HG03039 (cell line): ENCODE measurements around the gene ANKRD65.
"Not testable (repeated sequence)": the region's sequence is repeated elsewhere in the genome, so short reads cannot be mapped to it uniquely, and the experiment has no call there.

ENCODE experiments used
- ATAC-seq: cut with Tn5 transposase; IDR thresholded peaks from one replicate; pipeline ENCODE4 v1.9.1; 2021; ENCODE audit warnings: mild to moderate bottlenecking, moderate library complexity; ENCODE audit not compliant: unreplicated experiment

ANKRD65 gene

DNA sequence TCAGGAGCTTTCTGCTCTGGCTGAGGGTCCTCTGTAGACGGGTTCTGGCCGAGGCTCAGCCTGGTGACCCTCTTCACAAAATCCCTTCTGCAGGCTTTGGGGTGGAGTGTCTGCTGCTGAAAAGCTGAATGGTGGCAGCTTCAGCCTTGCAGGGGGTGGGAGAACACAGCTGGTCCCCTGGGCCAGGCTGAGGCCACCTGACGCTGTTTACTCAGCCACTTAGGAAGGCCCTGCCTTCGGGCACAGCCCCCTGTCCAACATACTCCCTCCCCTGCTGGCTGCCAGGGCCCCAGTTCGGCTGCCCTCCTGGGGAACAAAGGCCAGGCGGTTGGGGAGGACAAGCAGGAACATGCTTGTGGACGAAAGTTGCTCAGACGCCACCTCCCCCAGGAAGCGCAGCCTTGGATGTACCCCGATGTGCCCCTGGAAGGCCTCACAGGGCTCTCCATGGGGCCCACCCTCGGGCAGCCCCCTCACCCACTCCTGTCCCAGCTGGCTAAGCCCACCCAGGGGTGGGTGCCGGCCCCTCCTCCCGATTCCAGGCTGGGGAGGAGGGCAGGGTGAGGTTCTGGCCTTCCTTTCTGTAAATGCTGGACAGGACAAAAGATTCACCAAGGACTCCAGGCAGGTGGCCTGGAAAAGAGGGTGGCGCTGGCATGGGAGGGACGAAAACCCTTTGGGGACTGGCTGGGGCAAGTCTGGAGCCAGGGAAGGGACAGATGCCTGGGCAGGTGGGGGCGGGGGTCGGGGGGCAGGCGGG is at the start of gene ANKRD65:
ANKRD65 (minus strand) TSS at position 130 of the 760 bp plus-strand sequence. CDS start 271 bp downstream, outside the sequence.
- ATAC-seq = no peak

DNA sequence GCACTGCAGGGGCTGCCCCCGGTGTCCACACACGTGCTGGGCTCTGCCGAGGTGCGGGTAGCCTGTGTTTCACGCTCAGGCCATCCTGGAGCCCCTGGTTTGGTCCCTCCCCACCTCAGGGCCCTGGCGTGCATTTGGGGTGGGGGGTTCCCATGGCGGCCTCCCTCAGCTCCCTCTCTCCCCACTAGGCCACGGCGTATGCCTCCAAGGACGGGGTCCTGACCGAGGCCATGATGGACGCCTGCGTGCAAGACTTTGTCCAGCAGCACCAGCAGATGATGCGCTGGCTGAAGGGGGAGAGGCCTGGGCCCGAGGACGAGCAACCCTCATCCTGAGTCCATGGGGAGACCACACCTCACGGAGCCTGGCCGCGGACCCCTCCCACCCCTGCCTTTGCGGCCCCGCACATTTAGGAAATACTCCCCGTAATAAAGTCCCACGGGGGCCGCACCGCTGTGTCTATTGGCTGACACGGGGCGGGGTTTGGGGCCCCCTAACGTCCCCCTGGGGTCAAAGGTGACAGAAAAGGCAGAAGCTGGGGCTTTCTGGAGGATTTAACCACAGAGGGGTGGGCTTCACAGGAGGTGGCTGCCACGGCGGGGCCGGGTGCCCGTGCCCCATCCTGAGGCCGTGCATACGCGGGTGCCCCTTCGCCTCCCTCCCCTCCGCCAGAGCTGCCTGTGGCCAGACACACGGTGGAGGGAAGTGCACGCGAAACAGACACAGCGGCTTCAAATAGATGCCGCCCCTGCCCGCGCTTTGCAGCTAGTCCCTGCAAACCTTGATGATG is 47.3 kb upstream of the ANKRD65 start:
- ATAC-seq = not testable (repeated sequence)

DNA sequence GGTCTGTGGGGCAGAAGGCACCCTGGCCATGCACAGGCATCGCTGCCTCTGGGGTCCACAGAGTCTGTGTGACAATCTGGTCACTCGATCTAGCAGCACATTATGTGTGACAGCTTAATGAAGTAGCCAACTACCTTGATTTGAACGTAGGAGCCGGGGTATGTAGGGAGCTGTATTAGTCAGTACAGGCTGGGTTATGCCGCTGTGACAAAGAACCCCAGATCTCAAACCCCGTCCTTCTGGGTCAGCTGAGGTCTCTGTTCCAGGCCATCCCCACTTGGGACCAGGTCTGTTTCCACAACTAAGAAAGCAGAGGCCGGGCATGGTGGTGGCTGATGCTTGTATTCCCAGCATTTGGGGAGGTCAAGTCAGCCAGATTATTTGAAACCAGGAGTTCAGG is 42.2 kb upstream of the ANKRD65 start:
- ATAC-seq = no peak

DNA sequence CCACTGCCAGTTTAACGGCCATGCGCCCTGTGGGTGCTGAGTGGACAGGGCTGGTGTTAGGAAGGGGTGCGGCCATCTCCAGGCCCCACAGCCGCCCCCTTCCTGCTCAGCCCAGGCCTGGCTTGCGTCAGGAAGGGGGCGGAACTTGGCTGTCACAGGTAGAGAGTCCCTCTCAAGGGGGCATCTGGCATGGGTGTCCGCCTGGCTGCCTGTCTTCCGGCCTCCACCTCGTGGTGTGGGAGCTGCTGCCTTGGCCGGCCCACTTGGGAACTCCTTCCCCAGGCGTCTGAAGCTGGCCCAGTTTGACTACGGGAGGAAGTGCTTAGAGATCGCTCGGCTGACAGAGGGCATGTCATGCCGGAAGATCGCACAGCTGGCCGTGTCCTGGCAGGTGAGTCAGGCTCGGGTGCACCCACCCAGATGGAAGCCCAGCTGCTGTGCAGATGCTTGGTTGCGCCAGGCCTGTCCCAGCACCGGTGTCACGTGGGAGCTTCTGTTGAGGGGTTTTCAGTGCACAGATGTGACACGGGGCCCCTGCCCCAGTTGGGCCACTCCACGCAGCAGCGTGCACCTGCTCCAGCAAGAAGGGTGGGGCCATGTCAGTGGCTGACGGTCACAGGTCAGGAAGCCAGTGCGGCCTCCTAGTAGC is 41.4 kb upstream of the ANKRD65 start:
- ATAC-seq = no peak

DNA sequence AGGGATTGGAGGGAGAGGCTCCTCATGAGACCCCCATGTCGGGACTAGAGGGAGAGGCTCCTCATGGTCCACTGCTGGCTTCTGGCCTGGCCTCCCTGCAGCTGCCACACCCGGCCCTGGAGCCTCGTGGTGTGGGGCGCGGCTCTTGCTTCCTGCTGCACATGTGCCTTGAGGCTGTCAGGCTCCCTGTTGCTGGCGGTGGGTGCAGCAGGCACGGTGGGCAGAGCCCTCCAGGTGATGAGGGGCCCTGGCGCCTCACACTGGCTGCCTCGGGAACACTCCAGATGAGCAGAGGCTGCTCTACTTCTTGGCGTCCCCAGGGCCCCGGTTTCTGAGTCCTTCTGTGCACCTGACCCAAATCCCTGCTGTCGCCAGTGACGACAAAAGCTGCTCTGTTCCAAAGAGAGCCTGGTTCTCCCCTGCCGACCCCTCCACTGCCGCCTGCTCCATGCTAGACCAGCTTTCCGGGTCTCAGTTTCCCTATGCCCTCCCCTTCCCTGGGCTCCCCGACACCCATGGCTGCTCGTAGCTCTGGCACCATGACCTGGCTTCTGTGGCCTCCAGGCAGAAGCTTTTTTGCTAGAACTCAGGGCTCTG is 40.7 kb upstream of the ANKRD65 start:
- ATAC-seq = no peak

DNA sequence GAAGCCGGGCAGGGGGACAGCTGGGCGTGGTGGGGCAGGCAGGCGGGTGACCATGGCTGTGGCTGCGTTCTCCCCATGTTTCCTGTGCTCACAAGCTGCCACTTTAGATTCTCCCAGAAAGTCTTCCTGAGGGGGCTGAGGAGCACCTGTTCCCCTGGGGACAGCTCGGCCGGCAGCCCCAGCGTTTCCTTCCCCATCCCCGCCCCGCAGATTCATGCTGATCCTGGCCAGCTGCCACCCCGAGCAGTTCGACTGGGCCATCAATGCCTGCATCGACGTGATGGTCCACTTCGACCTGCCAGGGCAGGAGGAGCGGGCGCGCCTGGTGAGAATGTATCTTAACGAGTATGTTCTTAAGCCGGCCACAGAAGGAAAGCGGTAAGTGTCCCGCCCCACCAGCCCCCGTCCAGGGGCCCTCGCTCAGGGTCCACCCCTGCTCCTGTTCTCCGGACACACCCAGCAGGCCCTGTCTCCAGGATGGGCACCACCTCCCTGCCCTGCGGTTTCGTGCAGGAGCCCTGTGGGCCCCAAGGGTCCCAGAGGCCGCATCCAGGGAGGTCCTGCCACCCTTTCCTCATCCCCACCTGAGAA is 39.6 kb upstream of the ANKRD65 start:
- no peak for ATAC-seq

DNA sequence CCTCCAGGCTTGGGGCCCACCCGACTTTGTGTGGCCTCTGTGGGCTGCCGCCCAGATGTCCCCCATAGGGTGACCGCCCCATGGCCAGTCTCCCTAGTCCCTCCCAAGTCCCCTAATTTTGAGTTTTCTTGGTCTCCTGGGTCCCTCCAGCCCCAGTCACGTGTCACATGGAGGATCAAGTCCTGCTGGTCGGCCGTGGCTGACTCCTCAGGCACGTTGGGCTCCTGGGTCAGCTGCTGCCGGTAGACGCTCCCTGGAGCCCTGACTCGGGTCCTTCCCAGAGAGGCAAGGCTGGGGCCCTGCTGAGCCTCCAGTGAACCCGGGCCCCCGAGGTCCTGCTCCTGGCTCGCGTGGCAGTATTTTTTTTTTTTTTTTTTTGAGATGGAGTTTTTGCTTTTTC is 38.6 kb upstream of the ANKRD65 start:
- ATAC-seq = not testable (repeated sequence)

DNA sequence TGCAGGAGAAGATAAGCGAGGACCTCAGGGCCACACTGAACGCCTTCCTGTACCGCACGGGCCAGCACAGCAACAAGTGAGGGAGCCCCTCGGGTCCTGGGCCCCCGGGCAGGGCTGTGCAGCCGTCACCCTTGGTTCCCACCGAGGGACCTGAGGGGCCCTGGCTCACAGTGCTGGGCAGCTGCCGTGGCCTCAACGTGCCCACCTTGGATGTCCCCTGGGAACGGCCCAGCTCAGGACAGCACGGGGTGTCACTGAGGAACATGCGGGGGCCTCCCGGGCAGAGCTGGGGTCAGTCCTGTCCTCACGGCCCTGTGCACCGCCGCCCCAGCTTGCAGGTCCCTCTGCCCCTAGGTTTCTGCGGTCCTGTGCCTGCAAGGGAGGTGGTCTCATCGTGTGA is 38.1 kb upstream of the ANKRD65 start:
- ATAC-seq = not testable (repeated sequence)

DNA sequence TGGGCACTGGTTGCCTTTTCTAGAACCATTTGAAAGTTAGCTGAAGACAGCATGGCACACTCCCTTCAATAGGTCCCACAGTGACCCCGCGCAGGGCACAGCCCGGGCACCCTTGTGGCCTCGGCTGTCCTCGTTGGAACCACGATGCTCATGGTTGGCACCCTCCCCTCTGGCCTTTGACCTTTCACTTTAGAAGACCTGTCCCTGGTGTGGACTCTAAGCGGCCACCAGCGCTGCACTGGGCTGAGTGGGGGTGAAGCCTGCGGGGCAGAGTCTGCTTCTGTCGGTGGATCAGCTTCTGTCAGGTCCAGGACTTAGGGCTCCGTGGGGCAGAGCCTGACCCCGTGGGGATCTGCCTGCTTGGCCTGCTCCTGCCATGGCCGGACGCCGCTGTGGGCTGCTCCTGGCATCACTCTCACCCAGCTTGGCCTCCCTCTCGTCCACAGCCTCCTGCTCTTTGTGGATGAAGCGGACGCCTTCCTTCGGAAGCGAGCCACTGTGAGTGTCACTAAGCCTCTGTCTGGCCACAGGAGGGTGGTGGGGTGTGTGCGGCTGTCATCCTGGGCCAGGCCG is 35.7 kb upstream of the ANKRD65 start:
- not testable (repeated sequence) for ATAC-seq

DNA sequence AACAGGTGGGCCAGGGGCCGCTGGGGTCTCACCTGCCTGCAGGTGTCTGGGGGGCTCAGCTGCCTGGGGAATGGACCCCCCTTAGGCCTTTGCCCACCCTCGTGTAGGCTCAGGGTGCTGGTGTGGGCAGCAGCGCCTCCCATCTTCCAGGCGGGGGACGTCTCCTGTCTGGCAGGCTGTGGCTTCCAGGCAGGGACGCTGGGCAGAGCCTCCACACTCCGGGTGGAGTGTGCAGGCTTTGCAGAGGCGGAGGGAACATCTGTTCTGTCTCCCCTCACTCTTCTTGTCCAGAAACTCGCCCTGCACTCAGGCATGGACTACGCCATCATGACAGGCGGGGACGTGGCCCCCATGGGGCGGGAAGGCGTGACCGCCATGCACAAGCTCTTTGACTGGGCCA is 34.9 kb upstream of the ANKRD65 start:
- not testable (repeated sequence) for ATAC-seq

DNA sequence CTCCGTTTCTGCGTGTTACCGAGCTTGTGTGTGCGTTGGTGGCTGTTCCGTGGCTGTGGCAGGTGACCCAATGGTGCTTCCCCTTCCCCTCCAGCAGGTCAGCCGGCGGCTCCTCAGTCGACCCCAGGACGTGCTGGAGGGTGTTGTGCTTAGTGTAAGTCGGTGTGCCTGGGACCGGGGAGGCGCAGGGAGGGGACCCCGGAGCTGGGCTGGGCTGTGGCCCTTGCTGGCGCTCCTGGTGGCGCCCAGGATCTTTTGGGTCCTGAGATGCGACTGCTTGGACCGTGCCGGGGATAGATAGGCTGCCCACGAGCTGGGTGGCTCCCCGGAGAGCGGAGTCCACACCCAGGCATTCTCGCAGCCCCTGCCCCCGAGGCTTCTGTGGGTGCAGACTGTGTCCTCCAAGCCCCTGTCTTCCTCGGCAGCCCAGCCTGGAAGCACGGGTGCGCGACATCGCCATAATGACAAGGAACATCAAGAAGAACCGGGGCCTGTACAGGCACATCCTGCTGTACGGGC is 34.3 kb upstream of the ANKRD65 start:
- ATAC-seq = no peak

DNA sequence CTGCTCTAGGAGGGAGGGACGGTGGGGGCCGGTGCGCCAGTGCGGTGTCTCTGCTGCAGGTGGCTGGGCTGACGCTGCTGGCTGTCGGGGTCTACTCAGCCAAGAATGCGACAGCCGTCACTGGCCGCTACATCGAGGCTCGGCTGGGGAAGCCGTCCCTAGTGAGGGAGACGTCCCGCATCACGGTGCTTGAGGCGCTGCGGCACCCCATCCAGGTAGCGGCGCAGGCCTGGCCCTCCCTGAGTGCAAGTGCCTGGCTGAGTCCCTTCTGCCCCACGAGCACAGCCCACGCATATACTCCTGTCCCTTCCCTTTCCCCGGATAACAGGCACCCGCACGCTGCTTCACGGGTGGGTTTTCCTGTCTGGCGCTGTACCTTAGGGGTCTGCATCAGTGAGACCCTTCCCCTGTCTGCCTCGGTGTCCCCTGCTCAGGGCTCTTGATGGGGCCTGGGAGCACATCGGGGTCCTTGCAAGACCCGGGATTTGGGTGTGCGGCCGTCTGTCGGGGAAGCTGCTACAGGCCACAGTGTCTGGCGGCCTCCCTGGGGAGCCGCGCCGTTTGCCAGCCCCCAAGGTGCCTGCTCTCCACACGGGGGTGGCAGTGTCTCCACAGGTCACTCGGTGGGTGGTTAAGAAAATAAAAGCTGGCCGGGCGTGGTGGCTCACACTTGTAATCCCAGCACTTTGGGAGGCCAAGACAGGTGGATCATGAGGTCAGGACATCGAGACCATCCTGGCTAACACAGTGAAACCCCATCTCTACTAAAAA is 33.4 kb upstream of the ANKRD65 start:
- not testable (repeated sequence) for ATAC-seq

DNA sequence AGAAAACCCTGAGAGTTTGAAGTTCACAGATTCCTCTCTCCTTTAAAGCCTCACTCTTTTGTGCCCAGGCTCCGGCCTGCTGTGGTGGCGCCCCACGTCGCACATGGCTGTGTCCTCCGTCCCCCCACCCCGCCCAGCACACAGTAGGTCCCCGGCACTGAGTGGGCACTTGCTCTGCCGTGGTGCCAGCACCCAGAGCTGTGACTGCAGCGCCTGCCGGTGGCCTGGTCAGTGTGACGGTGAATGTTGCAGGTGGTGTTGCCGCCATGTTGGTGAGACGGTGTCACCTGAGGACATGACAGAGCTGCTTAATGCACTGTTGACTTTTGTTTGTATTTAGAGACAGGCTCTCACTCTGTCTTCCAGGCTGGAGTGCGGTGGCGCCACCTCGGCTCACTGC is 31.8 kb upstream of the ANKRD65 start:
- ATAC-seq = no peak

DNA sequence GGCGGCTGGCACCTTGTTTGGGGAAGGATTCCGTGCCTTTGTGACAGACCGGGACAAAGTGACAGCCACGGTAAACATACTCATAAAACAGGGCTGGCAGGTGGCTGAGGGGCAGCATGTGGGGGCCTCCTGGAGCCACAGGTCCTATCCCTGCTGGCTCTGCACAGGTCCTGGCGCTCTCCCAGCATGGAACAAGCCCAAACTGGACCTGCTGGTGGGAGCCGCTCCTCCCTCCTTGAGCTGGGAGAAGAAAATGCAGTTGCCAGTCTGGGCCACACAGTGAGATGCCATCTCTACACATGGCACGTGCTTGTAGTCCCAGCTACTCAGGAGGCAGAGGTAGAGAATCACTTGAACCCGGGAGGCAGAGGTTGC is 31.3 kb upstream of the ANKRD65 start:
- ATAC-seq = not testable (repeated sequence)

DNA sequence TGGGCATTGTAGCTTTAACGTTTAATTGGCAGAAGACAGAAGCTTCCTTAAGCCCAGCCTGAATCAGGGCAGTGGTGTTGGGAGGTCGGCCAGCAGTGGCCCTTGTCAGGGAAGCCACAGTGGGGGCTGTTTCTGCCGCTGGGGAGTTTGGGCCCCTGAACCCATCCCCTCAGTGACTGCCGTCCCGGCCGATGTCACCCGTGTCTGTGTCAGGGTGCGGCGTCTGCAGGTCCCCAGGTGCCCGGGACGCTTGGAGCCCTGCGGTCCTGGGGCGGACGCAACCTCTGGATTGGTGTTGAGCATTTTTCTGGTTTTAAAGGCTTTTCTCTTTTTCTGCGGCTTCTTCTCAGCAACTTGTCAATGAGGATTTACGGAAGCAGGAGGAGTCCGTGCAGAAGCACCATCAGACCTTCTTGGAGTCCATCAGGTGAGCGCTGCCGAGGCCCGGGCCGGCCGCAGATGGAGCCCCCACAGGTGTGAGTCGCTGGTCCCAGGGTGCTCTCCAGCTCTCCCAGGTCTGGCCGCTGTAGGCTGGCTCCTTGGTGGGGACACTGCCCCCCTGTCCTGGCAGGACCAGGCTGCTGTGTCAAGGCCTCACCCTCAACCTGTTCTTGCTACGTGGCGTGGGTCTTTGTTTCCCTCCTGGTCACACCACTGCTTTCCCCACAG is 30.8 kb upstream of the ANKRD65 start:
- no peak for ATAC-seq

DNA sequence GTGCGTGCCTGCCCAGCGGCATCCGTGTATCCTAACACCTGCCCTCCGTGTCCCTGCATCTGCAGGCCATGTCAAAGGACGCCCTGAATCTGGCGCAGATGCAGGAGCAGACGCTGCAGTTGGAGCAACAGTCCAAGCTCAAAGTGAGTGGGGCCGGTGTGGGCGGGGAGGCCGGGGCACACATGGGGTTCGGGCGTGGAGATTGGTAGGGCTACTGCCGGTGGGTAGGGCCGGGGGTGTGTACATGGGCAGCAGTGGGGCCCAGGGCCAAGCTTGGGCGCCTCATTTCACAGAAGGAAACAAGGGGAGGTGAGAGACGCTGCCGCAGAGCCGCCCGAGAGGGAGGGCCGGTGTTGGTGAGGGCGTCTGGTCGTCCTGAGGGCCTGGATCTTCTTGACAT is 29.5 kb upstream of the ANKRD65 start:
- not testable (repeated sequence) for ATAC-seq

DNA sequence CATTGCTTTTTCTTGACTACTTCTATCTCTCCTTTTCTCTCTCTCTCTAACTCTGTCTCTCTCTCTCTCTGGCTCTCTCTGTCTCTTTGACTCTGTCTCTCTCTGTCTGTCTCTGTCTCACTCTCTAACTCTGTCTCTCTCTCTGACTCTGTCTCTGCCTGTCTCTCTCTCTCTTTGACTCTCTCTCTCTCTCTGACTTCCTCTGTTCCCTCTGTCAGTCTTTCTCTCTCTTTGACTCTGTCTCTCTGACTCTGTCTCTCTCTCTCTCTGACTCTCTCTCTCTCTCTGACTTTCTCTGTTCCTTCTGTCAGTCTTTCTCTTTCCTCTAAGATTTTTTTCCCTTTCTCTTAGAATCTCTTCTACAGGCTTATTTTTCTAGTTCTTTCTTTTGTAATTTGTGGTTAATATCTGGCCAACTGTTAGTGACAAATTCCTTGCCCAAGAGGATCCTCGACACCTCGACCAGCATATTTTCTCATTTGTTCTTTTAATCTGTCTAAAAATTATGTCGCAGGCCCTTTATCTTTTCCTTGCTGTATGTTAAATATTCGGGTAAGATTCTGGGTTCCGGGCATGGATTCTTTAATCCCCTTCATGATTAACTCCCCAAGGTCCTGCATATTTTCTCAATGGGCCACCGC is 28.1 kb upstream of the ANKRD65 start, which contains the start of gene ATAD3C:
ATAD3C (plus strand) TSS at position 591 of the 641 bp plus-strand sequence. CDS start 995 bp downstream, outside the sequence.
- no peak for ATAC-seq

DNA sequence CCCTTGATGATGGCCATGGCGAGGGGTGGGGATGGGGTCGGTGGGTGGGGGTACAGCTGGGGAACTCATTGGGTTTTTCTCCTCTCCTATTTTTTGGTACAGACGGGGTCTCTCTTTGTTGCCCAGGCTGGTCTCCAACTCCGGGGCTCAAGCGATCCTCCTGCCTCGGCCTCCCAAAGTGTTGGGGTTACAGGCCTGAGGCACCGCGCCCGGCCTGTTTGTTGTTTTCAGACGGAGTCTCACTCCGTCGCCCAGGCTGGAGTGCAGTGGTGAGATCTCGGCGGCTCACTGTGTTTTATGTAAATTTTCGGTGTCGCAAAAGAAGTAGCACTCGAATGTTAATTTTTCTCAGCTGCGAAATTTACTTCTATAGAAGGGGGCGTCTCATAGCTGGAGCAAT is 25.6 kb upstream of the ANKRD65 start:
- not testable (repeated sequence) for ATAC-seq
